Measurements from ENCODE around the gene ZFAND3.

DNA sequence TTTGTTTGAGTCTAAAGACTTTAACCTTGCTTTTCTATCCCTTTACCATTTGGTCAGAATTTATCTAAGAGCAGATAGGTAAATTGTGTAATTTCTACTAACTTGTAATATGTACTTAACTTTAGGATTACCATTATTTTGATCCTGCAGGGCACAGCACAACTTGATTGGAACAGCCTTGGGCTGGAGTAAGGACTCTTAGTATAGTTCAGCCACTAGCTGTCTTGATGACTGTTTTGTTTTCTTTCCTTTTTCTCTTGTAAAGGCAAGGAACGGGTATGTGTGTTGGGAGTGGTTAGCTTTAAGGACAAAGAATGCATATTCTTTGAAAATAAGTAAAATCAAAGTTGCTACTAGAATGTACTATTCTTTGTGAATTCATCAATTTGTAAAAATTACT, 203.2 kb downstream of the ZFAND3 start:
- TF ChIP-seq POLR2A (IDR thresholded peaks at IDR 0.05) (no peak), CTCF (IDR thresholded peaks at IDR 0.05) (no peak), EP300 (IDR thresholded peaks at IDR 0.05) (no peak)
